CD4-positive, alpha-beta T cell treated with Interferon alpha-2 for 1 hour (primary cell): ENCODE measurements around the gene SFSWAP.
"Not testable (repeated sequence)": the region's sequence is repeated elsewhere in the genome, so short reads cannot be mapped to it uniquely, and the experiment has no call there.

Experiments used
- DNase-seq, 2 donors: peaks; one replicate each; pipeline ENCODE4 v3.0.0-alpha.2; 2020 to 2022

Gene SFSWAP

GRCh38 chr12:131765961-131766360, 55.1 kb downstream of the SFSWAP start:
- DNase-seq: no peak

DNA sequence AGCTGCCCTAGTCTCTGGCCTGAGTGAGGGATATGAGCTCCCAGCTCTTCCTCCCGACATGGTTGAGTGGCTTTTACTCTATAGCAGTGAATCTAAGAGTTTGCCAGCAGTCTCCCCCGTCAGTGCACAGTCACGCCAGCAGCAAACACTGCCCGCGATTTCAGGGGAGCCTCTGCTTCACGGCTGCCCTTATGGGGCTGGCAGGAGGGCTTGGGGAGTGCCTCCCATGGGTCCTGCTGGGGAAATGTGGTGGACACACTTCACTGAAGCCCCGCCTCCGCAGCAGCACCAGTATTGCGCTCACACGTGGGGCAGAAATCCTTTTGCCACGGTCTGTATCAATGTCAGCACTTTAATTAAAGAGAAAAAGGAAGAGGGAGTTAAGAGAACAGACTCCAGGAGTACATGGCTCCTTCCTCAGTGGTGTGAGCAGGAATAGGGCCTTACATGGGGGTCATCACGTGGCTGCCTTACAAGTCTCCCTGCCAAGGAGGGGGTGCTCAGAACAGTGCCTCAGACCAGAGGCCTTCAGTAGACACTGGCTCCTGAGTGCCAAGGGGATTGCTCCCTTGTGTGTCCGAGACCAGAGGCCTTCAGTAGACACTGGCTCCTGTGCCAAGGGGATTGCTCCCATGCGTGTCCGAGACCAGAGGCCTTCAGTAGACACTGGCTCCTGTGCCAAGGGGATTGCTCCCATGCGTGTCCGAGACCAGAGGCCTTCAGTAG, 55.7 kb downstream of the SFSWAP start:
- DNase-seq: peak in 1 of 2 donors; percentile 30

- DNase-seq: no peak
Measured at GRCh38 chr12:131770120-131770519, 59.2 kb downstream of the SFSWAP start.

GRCh38 chr12:131771965-131772364, 61.1 kb downstream of the SFSWAP start:
- DNase-seq: no peak

DNA sequence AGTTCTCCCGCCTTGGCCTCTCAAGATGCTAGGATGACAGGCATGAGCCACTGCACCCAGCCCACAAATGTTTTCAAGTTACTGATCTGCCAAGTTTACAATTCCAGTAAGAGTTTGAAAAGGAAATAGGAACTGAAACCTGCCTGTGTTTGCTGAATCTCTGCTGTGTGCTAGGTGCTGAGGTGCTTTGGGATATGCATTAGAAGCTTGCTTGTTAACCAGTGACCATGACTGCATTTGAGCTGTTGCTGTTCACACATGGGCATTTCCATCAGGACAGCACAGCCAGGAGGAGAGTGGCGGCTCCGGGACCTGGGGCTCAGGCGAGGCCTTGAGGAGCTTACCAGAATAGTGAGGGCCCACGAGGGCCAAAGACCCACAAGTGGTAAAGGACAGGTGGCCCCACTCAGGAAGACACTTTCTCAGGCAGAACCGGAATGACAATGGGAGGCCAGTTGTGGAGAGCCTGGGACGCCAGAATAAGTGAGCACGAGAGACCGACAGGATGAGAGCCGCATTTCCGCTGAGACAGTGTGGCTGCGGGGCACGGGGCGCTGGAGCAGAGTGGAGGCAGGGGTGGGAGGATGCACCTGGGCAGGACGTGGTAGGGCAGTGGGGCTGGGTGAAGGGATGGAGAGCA, 62.8 kb downstream of the SFSWAP start:
- DNase-seq: peak; percentile 10 to 64

- DNase-seq: no peak
Measured at GRCh38 chr12:131774576-131775391, 63.9 kb downstream of the SFSWAP start.

DNA sequence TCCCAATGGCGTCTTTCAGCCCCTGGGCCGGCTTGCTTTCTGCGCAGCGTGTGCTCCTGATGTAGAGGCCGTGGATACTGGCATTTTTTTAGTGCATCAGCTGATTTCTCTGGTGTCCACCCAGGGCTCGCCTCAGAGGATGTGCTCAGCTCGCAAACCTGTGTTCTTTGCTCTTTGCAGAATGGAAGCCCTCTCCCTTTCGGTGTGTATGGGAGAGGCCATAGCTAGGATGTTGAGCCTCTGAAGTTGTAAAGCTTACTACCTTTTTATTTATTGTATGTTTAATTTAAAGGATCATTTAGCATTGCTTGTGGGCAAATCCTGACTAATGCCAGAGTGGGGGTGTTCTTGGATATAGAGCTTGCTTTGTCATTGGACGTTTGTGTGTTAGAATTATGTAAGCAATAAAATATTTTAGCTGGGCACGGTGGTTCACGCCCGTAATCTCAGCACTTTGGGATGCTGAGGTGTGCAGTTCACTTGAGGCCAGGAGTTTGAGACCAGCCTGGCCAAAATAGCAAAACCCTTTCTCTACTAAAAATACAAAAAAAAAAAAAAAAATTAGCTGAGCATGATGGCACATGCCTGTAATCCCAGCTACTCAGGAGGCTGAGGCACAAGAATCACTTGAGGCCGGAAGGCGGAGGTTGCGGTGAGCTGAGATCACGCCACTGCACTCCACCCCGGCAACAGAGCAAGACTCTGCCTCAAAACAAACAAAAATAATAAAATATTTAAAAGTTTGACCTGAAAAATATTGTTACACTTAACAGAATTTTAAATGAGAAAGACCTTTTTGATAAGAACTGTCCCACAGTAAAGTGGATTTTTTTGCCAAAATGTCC, 64.7 kb downstream of the SFSWAP start:
- no peak for DNase-seq

DNA sequence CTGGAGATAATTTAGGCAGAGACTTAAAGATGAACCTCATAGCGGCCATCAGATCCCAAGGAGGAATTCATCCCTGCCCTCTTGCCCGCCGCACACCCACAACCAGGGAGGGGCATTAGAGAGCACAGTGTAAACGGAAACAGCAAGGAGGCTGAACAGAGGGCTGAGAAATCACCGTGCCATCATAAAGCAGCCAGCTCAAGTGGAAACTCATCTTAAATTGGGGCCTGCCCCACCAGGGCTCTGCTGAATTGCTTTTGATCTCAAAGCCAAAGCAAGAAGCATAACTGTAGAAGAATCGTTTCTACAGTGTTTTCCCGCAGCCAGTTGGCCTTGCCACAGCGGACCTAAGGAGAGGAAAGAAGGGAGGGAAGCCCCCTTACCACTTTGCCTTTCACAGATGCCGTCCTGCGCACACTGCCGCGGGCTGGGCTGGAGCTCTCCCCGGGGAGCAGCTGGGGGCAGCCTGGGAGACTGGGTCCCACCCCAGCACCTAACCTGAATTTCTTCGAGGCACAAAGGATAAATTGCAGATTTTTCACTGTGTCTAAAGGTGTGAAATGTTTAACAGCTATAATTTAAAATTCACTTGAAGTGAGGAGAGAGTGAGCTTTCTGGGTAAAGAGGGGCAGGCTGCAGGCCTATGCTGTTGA, 65.5 kb downstream of the SFSWAP start:
- peak in 1 of 2 donors; percentile 25 for DNase-seq

- DNase-seq: not testable (repeated sequence)
Measured at GRCh38 chr12:131777269-131777668, 66.4 kb downstream of the SFSWAP start.

DNA sequence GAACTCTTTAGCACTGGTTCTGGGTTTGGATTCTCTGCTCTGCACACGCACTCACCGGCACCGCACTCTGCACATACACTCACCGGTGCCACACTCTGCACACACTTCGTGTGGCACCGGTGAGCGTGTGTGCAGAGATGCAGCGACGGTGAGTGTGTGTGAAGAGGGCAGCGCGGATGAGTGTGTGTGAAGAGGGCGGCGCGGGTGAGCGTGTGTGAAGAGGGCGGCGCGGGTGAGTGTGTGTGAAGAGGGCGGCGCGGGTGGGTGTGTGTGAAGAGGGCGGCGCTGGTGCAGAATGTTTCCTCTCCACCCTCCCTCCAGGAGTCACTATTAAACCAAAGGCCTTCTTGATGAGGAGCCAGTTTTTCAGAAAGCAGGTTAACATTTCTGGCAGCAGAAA, 68.1 kb downstream of the SFSWAP start:
- no peak for DNase-seq

DNA sequence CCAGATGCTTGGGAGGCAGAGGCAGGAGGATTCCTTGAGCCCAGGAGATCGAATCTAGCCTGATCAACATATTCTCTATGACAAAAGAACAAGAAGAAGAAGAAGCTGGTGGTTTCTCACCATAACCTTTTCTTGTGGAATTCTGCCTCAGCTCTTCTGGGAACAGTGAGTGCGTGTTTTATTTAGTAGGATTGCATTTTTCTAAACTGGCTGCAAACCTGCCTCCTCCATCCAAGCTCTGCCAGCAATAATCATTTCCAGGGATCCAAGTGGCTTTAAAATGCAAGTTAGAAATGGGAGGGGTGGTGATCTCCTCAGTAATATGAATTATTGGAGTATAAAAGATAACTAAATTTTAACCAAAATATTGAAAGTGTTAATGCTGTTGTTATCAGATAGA, 71.2 kb downstream of the SFSWAP start:
- no peak for DNase-seq

GRCh38 chr12:131783915-131784541, 73.1 kb downstream of the SFSWAP start:
- DNase-seq: no peak

GRCh38 chr12:131784909-131785762, 74.2 kb downstream of the SFSWAP start:
- no peak for DNase-seq

DNA sequence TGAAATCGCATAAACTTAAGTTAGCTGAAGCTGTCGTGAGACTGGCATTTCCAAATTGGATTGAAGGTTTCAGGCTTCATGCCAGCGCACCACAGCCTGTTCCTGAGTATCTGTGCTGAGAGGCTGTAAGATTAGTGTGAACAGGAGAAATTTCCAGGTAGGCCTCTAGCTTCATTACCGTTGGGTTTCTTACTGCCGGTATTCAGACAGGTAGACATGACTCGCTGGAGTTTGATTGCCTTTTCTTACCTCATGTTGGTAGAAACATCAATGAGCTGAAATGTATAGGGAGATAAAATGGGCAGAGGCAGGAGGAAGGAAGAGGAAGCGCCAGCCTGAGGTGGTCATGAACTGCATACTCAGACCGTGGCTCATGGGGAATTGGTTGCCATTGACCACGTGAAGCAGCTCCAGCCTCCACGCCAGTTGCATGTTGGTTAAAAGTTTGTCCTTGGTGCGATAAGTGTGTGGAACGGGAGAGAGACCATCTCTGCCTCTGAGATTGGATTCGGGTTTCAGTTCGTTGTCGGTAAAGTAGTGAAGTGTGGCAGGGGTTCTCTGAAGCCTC, 75.0 kb downstream of the SFSWAP start:
- no peak for DNase-seq

- DNase-seq: no peak
Measured at GRCh38 chr12:131786331-131786730, 75.4 kb downstream of the SFSWAP start.

DNA sequence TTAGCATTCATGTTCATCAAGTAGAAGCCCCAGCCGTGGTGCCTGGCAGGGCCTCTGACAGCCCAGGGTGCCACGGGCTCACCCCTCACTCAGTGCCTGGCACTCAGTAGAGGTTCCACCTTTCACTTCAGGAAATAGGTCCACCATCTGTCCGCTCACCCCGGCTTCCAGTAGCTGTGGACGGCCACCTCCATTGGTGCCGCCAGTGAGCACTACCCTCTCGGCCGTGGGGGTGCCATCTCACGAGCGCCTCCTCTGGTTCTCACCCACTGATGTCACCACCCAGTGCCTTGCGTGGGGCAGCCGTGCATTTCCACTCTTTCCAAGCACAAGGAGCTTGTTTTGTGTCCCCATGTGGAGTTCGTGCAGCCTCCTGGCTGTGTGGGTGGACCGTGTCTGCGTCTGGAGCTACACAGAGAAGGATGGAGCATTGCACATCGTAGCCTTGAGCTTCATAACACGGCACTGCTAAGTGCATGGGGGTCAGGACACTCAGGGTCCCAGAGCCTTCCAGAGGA, 76.3 kb downstream of the SFSWAP start:
- DNase-seq: no peak

DNA sequence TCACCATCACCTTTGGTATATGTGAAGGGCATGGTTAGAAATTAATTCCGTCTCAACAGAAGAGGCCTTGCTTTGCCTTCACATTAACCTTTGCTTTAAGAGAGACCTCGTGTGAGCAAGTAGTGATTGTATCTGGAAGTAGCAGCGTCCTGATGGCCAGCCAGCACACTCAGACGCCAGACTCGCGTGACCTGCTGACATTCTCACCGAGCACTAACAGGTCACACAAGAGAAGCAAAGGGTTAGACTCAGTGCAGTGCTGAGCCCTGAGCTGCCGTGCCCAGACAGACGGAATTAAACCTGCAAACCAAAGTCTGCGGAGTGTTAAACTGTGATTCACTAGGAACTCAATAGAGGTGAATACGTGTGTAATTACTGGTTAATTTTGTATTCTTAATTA, 77.2 kb downstream of the SFSWAP start:
- DNase-seq: no peak

GRCh38 chr12:131789638-131790037, 78.7 kb downstream of the SFSWAP start:
- no peak for DNase-seq

DNA sequence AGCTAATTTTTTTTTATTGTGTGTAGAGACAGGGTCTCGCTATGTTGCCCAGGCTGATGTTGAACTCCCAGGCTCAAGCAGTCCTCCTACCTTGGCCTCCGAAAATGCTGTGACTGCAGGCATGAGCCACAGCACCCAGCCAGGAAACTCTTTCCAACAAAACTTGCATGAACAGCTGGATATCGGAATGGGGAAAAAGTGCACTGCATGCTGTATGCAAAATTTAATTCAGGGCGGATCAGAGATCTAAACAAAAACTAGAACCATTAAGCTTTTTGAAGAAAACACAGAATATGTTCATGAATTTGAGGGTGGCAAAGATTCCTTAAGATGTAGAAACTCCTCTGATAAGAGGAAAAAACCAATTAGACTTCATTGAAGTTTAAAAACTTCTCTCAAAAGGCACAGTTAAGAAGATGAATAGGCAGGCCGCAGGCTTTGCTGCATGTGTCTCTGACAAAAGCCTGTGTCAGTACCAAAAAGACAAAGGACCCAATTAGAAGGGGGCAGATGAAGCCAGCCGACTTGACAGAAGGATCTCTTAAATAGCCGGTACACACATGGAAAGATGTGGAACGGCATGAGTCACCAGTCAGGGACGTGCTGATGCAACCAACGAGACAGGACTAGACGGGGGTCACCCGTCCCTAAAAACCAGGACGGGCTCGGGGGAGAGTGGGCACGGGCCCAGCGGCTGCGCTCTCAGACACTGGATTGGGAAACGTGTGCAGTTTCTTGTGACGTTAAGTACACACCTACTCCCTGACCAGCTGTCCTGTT, 82.5 kb downstream of the SFSWAP start:
- no peak for DNase-seq
